ENCODE measurements around the gene XXYLT1.

DNA sequence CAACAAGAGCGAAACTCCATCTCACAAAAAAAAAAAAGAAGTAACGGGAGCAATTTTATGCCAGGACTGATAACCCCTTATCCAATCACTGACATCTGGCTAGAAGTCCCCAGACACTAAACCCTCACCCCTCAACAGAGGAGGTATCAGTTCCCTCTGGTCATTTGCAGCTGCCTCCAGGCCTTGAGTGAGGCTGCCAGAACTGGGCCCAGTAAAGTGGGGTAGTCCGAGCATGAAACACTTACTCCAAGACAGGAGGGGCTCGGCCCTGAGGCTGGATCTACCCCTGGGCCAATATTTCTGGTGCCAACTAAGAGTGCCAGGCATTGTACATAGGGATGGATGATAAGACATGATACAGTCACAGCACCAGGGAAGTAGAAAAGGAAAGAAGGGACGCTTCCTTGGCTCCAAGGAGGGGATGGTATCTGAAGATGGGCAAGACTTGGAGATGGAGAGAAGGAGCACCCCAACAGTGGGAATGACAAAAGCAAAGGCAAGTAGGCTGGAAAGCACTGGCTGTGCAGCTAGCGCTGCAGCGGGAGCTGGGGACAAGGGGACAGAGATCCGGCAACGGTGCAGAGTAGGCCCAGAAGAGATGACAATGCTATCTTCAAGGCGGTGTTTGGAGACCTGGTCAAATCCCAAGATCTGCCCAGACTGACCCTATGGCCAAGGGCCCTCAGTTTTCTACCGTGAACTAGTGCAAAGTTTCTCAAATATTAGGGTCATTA is 2.2 kb downstream of the XXYLT1 start:
- TF ChIP-seq, protein P1, sequence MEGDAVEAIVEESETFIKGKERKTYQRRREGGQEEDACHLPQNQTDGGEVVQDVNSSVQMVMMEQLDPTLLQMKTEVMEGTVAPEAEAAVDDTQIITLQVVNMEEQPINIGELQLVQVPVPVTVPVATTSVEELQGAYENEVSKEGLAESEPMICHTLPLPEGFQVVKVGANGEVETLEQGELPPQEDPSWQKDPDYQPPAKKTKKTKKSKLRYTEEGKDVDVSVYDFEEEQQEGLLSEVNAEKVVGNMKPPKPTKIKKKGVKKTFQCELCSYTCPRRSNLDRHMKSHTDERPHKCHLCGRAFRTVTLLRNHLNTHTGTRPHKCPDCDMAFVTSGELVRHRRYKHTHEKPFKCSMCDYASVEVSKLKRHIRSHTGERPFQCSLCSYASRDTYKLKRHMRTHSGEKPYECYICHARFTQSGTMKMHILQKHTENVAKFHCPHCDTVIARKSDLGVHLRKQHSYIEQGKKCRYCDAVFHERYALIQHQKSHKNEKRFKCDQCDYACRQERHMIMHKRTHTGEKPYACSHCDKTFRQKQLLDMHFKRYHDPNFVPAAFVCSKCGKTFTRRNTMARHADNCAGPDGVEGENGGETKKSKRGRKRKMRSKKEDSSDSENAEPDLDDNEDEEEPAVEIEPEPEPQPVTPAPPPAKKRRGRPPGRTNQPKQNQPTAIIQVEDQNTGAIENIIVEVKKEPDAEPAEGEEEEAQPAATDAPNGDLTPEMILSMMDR (IDR thresholded peaks at IDR 0.05 in 8 of 11, conservative IDR thresholded peaks at IDR 0.05 in 3 of 11): no peak
- TF ChIP-seq POLR2AphosphoS5 (IDR thresholded peaks at IDR 0.05) (no peak), POLR2A (IDR thresholded peaks at IDR 0.05) (no peak)

Measured in spleen (tissue), 7 donors.